HG03135 (cell line): ENCODE measurements around the gene TSKU.

Source experiments
- ATAC-seq: cut with Tn5 transposase; IDR thresholded peaks from one replicate; pipeline ENCODE4 v1.9.1; 2021; ENCODE audit warnings: mild to moderate bottlenecking, moderate library complexity; ENCODE audit not compliant: unreplicated experiment

Gene TSKU

DNA sequence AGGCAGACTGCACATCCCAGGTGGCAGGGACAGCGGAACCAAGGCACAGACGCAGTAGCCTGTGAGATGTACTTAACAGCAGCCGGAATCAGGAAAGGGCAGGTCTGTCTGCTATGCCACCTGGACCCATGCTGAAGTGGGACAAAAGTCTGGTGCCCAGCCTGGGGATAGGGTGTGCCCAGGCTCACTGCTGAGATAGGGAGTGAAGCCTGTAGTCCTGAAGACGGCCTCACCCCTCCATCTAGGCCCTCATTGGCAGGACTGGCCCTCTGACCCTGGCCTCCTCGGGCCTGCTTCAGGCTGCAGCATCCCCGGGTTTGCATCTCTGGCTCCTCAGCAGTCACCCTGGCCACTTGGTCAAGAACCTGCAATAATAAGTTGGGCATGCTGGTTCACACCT lies 32.4 kb upstream of the TSKU start:
- ATAC-seq = no peak

GRCh38 chr11:76752321-76753143 lies 30.6 kb upstream of the TSKU start:
- ATAC-seq = no peak

GRCh38 chr11:76753449-76753848 lies 29.7 kb upstream of the TSKU start:
- ATAC-seq = no peak

DNA sequence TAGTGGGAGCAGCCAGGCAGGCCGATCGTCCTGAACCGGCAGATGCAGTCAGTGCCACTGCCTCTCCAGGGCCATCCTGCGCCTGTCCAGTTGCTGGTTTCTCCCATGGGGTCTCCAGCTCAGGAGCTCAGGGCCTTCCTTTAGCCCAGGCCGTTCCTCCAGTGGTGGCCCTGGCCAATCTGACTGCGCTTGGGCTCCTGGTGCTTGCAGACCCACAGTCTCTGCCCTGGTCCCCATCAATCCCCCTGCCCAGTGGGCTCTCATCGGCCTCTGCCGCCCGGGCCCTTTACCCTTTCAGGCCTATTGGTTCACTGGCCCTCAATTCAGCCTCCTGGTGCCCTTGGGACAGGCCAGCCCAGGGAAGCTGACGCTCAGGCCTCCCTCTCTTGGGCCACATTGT lies 29.2 kb upstream of the TSKU start:
- ATAC-seq = no peak

GRCh38 chr11:76756341-76756741 lies 26.8 kb upstream of the TSKU start:
- no peak for ATAC-seq

DNA sequence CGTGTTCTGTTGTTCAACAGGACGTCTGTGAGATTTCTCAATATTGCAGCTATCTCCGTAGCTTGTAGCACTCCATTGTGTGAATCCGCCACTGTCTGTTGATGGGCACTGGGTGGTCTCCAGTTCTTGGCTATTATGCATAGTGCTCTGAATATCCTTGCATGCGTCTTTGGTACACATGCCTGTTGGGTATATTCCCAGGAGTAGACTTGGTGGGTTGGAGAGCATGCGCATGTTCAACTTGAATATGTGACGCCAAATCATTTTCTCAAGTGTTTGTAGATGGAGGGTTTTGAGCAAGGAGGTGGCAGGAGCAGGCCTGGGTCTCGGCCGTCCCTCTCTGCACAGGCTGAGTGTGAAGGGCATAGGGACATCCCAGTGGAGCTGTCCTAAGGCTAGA lies 24.8 kb upstream of the TSKU start:
- ATAC-seq = no peak

DNA sequence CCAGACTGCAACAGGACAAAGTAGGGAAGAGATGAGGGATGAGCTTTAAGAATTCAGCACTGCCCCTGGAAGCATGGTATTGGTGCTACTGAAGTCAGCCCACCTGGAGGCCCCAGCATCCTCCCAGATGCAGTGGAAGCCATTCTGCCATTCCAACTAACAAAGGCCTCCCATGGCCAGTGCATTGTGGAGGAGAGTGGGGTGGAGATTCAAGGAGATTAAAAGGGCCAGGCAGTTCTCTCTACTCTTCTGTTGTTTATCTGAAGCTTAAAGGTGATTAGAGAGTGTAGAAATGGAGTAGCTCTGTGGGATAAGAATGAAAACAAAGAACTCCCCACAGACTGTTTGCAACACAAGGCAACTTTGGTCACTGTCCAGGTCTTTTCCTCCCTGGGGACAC lies 24.1 kb upstream of the TSKU start:
- ATAC-seq = no peak

GRCh38 chr11:76759517-76759916 lies 23.6 kb upstream of the TSKU start:
- ATAC-seq = no peak

- no peak for ATAC-seq
These were observed 22.9 kb upstream of the TSKU start for GRCh38 chr11:76760236-76760635.

- no peak for ATAC-seq
These were observed 21.3 kb upstream of the TSKU start for GRCh38 chr11:76761718-76762355.

DNA sequence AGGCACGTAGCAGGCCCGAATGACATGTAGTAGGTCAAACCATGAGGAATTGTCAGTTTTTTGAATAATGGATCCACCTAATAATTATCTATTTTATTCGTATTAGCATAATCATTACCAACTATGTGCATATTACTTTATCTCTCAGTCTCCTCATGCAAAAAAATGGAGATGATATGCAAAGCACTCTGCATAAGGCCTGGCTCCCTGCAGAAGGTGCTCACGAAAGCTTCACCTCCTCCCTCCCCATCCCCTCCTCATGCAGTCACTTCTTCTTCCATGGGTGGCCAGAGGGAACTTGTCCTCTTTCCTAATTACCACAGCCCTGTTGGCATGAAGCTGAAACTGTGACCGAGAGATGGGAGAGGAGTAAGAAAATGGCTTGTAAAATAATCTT lies 20.8 kb upstream of the TSKU start:
- ATAC-seq = no peak

- ATAC-seq = no peak
These were observed 20.1 kb upstream of the TSKU start for GRCh38 chr11:76762867-76763572.

DNA sequence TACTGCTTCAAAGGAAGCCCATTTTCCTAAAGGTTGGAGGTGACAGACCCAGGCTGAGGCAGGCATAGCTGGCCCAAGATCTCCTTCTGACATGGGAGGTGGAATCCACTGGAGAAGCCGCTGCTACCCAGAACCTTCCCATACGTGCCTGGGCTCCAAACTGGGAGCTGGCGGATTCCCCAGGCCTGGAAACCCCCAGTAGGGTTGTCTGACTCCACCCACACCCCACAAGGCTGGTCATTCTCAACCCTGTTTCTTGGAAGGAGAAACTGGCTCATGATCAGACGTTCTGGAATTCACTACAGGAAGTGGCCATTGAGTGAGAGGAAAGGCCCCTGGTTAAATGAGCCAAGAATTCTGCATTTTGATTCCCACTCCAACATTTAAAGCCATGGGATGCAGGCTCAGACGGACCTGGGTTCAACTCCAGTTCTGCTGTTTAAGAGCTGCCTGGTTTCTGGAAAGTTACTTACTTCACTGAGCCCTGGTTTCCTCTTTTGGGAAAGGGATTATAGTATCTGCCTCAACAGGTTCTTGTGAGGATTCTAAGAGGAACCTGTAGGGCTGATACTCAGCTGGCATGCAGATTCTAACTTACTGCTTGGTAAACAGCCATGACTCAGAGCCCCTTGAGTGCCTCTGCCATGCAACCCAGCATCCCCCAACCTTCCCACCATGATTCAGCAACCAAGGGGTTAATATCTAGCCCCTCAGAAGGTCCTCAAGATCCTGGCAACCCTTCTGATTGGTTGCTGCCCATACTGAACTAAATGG lies 19.4 kb upstream of the TSKU start:
- no peak for ATAC-seq

DNA sequence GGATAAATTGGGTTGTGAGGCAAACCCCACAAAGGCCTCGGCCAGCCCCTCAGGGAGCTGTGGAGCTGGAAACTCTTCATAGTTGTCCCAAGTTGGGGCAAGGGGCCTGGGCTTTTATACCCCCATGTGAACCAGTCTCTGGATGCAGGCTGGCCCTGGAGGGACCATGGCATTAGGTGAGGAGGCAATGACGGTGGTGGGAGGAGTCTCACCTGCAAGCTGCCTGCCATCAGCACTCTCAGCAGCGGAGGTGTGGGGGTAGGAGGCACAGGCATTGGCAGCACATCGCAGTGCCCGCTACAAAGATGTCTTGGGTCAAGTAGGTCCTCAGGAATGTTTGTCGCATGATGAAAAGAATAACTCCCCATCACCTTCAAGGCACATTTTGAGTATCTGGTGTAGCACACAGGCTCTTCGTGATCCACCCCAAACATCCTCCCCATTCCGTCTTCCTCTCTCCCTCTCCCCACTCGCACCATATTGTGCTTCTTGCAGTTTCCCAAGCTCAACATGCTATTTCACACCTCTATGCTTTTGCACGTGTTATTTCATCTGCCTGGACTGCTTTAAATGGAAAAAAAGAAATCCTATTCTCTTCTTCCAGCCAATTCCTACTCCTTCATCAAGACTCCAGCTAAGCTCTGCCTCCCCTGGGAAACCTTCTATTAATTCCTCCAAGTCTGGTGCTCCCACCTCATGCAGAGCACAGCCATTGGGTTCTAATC lies 18.1 kb upstream of the TSKU start:
- no peak for ATAC-seq

- ATAC-seq = no peak
These were observed 17.2 kb upstream of the TSKU start for GRCh38 chr11:76765863-76766350.

- ATAC-seq = no peak
These were observed 16.6 kb upstream of the TSKU start for GRCh38 chr11:76766521-76766920.

- ATAC-seq = no peak
These were observed 15.5 kb upstream of the TSKU start for GRCh38 chr11:76767659-76768058.

DNA sequence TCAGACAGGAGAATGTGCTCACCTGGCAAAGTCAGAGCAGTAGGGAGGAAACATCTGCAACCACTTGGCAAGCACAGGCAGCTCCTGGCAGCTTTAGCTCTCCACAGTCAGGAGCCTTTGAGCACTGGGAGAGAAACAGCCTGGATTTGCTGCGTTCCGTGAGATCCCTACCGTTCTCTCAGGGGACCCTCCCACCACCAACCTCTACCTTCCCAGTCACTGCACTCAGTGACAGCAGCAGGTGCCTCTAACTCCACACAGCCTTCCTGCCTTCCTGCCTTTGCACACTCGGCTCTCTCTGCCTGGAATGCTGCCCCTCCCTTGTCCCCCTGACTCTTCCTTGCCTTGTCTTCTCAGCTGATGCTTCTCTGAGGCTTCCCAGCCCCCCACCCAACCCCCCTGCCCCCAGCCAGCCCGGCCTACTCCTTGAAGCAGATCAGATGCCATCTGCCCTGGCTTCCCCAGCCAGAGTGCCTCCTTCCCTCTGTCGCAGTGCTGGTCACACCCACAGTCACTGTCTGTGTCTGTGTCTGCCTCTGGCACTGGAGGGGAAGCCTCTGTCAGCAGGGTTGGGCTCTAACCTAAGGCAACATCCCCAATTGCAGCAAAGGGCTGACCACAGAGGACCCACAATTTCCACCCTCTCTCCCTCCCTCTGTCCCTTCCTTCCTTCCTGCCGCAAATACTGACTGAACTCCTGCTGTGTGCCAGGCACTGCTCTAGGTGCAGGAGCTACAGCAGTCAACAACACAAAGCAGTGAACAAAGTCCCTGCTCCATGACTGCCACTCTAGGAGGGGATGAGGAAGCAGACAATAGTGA lies 14.9 kb upstream of the TSKU start:
- ATAC-seq = no peak

DNA sequence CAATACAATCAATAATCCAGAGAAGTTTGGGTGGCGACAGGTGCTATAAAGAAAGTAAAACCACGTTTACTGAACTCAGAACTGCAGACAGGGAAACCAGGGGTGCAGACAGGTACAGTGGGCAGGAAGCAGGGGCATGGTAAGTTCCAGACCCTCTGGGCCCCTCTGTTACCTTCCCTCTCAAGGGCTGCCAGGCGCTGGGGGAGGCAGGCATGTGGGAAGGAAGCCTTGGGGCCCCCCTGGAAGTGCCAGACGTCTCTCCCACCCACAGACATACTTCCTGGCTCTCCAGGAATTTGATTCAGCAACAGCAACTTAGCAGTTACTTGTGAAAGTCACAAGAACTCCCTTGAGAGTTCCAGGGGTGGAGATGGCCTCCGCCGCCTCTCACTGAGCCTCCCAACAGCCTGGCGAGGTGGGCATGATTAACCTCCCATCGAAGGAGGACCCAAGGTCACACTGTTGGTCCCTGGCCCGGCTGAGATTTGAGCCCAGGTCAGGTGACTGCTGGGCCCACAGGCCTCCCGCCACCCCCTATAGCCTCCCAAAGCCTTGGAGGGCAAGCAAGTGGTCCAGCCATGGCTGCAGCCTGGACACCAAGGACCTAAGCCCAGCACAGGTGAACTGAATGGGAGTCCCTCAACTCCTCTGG lies 14.1 kb upstream of the TSKU start:
- no peak for ATAC-seq
